A549 (cell line): ENCODE results near the gene MEGF6. TPM values are rescaled to one million over a fixed set of nuclear protein-coding genes. Genes with fewer than 3 reads are reported as not detected.
A peak's percentile ranks its signal among the peaks of the same experiment; 100 is the strongest.

Experiments
- ATAC-seq, 2 experiments: fragments of 200-7000 bp in 1 of 2; fragments of >200 bp in 1 of 2; cut with Nextera tagmentation in 1 of 2; cut with Tn5 transposase in 1 of 2; 3 replicates each; pipeline versions ENCODE4 v1.8.0 to v1.9.1; 2018 to 2020; ENCODE audit warnings: mild to moderate bottlenecking in 1 of 2, moderate library complexity in 1 of 2
- CTCF ChIA-PET: fragments of 300-600 bp; sonication (Branson Sonifier 250); formaldehyde crosslinking; extraction: SDS; loops from one replicate; lab custom pipeline; 2021; ENCODE audit warnings: antibody characterized with exemption, inconsistent platforms; lab: Yijun Ruan, JAX
- POLR2A ChIA-PET: fragments of 350-600 bp; formaldehyde crosslinking; extraction: SDS; loops from one replicate; lab custom pipeline; 2021; ENCODE audit warnings: antibody characterized with exemption, inconsistent platforms; lab: Yijun Ruan, JAX
- DNase-seq, 2 experiments: peaks; one replicate each; pipeline versions ENCODE4 v3.0.0 to v3.0.0-alpha.2; 2011 to 2016; ENCODE audit warnings: low read depth in 1 of 2, low spot score in 1 of 2
- FAIRE-seq: peaks from 2 replicates; lab custom pipeline; 2011; peaks lifted over from hg19 to GRCh38; lab: Jason Lieb, UNC
- H3K27ac ChIP-seq, 2 experiments: fragments of >200 bp; sonication (Bioruptor Twin); formaldehyde crosslinking; 3 replicates each; pipeline ENCODE4 v1.5.1; 2016 to 2017
- H3K4me1 ChIP-seq: fragments of >200 bp; sonication (Bioruptor Twin); formaldehyde crosslinking; 3 replicates; pipeline ENCODE4 v1.6.1; 2016
- H3K4me2 ChIP-seq: fragments of >200 bp; sonication (Bioruptor Twin); formaldehyde crosslinking; 3 replicates; pipeline ENCODE4 v1.6.1; 2016
- H3K4me3 ChIP-seq: fragments of >200 bp; sonication (Bioruptor Twin); formaldehyde crosslinking; 3 replicates; pipeline ENCODE4 v1.5.1; 2016
- H3K9me3 ChIP-seq: fragments of >200 bp; sonication (Bioruptor Twin); formaldehyde crosslinking; 3 replicates; pipeline ENCODE4 v1.6.1; 2016
- BHLHE40 ChIP-seq: IDR thresholded peaks from 2 replicates; pipeline ENCODE4 v1.6.1; 2012; ENCODE audit warnings: low read depth, low read length, inconsistent platforms
- CHD4 ChIP-seq: fragments of 200-600 bp; sonication (generic); IDR thresholded peaks from 2 replicates; pipeline ENCODE4 v1.6.1; 2016; ENCODE audit warnings: antibody characterized with exemption, mild to moderate bottlenecking, borderline replicate concordance
- GATA3 ChIP-seq: IDR thresholded peaks from 2 replicates; pipeline ENCODE4 v1.6.1; 2012; ENCODE audit warnings: borderline replicate concordance
- MYC ChIP-seq: IDR thresholded peaks from 2 replicates; pipeline ENCODE4 v1.6.1; 2012; ENCODE audit warnings: mild to moderate bottlenecking, inconsistent platforms, low read length, improper control_type of control experiment, borderline replicate concordance
- NFE2L2 ChIP-seq: fragments of 150-350 bp; conservative IDR thresholded peaks from 2 replicates; pipeline ENCODE4 v1.6.1; 2014; ENCODE audit warnings: low read length
- NPAS2 ChIP-seq: fragments of 250-450 bp; sonication (Bioruptor Pico); IDR thresholded peaks from 2 replicates; pipeline ENCODE4 v1.8.0; 2022; ENCODE audit warnings: mild to moderate bottlenecking, moderate library complexity, borderline replicate concordance
- ZFP36 ChIP-seq: fragments of 450-650 bp; IDR thresholded peaks from 2 replicates; pipeline ENCODE4 v1.6.1; 2014; ENCODE audit warnings: borderline replicate concordance; ENCODE audit not compliant: partially characterized antibody
- WGBS: methylation state at CpG from one replicate; pipeline ENCODE4 v1.1.6; 2017; ENCODE audit errors: missing lambda C conversion rate; 5-methylcytosine and 5-hydroxymethylcytosine counted together
- polyA plus RNA-seq, 4 experiments: library from polyadenylated mRNA; depleted of rRNA in 3 of 4; stranded (reverse); fragments of >200 nt; fragmentation: RNase III in 1 of 4; extraction: RNeasy Plus Mini Kit Qiagen cat#74134 plus additional on column Dnase treatment in 1 of 4; gene quantifications; 2 replicates in 3 of 4; 3 replicates in 1 of 4; pipeline ENCODE4 v1.2.3, GENCODE V29; 2011 to 2017
- TF ChIP-seq, protein P1 (sequence below): fragments of >200 bp; sonication (Bioruptor Twin); formaldehyde crosslinking; IDR thresholded peaks from 3 replicates; pipeline ENCODE4 v1.5.1; 2016
- TF ChIP-seq, protein P2 (sequence below): fragments of 450-650 bp; IDR thresholded peaks from 2 replicates; pipeline ENCODE4 v1.6.1; 2014; ENCODE audit warnings: antibody characterized with exemption
- TF ChIP-seq, protein P3 (sequence below): fragments of 150-350 bp; IDR thresholded peaks from 2 replicates; pipeline ENCODE4 v1.6.1; 2014; ENCODE audit warnings: low read depth, mild to moderate bottlenecking, low read length

MEGF6 gene
- polyA plus RNA-seq, 2 of the 4 experiments (the other 2 are of a cell fraction) = 0.66 to 13.7 TPM

DNA sequence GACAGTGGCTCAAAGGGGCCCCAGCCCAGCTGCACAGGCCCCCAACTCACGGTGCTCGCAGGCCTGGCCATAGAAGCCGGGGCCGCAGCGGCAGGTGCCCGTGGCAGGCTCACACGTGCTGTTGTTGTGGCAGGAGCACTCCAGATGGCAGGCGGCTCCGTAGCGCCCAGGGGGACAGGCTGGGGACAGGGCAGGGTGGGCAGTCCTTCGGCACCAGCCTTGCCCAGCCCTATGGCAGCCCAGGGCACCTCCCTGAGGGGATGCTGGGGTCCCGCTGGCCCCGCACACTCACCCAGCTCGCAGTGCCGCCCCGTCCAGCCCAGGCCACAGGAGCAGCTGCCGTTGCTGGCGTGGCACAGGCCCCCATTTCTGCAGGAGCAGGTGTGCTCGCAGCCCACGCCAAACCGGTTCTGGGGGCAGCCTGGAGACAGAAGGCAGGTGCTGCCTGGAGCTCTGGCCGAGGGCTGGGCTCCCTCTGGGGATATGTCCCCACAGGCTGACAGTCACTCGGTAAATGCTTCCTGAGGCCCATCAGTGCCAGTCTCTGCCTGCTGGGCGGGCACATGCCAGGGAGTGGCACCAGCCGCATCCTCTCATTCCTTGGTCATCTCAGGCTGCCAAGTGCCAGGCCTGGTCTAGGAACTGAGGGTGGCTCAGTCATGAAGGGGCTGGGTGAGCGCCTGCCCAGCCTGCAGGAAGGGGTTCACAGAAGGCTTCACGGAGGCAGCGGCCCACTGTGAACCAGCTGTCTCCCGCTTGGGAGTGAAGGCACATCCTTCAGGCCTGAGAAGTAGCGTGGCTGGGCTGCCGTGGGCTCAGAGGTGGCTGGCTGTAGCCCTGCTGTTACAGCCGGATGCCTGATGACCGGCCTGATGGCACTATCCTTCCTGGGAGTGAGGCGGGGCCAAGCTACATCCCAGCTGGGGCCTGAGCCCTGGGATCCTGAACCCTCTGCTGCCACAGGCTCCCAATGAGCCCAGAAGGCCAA lies 116.7 kb downstream of the MEGF6 start:
- DNase-seq (no peak), FAIRE-seq (no peak), ATAC-seq (no peak)
- H3K4me3 ChIP-seq = no peak overlapping the region
- no peaks in the 10 kb centered on the region for H3K9me3 ChIP-seq
- no peak overlapping the region for H3K4me2 ChIP-seq
- no peak for TF ChIP-seq BHLHE40
- no peak for TF ChIP-seq CHD4
- TF ChIP-seq NPAS2 = no peak
- TF ChIP-seq MYC = no peak
- no peak for TF ChIP-seq ZFP36
- no peak for TF ChIP-seq NFE2L2
- TF ChIP-seq, protein P1, sequence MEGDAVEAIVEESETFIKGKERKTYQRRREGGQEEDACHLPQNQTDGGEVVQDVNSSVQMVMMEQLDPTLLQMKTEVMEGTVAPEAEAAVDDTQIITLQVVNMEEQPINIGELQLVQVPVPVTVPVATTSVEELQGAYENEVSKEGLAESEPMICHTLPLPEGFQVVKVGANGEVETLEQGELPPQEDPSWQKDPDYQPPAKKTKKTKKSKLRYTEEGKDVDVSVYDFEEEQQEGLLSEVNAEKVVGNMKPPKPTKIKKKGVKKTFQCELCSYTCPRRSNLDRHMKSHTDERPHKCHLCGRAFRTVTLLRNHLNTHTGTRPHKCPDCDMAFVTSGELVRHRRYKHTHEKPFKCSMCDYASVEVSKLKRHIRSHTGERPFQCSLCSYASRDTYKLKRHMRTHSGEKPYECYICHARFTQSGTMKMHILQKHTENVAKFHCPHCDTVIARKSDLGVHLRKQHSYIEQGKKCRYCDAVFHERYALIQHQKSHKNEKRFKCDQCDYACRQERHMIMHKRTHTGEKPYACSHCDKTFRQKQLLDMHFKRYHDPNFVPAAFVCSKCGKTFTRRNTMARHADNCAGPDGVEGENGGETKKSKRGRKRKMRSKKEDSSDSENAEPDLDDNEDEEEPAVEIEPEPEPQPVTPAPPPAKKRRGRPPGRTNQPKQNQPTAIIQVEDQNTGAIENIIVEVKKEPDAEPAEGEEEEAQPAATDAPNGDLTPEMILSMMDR = no peak
- peak overlapping the region in 1 of 2 experiments; percentile 18; a peak in 1 of 6 replicates for H3K27ac ChIP-seq
- 81% methylated on average over 7 of the region's 34 CpGs for WGBS
- H3K4me1 ChIP-seq = peaks cover 3% of the 10 kb centered on the region; the same call in 1 of the 3 replicates
- ChIA-PET POLR2A (no interaction called here), CTCF (interaction anchor here (1.4 to 2.6 kb wide), 3 partner anchors 42 to 124 kb away, joined by 5 to 10 read pairs (median 7); no protein-coding TSS in a partner anchor)

DNA sequence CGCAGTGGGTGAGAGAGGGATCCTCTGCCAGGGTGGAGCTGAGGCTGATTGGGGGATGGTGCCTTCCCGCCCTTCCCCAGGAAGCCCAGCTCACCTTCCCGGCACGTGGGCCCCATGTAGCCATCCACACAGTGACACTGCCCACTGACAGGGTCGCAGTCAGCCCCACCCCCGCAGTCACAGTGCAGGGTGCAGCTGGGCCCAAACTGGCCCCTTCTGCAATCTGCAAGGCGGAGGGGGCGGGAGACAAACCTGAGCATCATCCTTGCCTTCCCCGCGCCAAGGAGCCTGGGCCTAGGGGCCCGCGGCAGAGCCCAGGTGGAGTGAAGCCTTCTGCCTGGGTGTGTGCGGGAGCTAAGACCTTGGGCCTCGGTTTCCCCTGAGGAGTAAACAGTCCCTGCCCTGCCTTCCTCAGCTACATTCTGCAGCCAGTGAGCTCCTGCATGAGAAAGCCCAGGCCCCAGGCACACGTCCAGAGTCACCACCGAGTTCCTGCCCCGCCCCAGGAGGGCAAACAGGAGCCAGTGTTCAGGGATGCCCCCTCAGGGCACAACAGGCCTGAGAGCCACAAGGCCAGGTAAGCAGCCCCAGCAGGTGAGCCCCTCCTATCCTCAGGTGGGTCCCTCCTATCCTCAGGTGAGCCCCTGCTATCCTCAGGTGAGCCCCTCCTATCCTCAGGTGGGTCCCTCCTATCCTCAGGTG lies 118.6 kb downstream of the MEGF6 start:
- POLR2A ChIA-PET = no interaction called here
- H3K4me2 ChIP-seq = no peak overlapping the region

More for the DNA sequence above, 118.6 kb downstream of the MEGF6 start:
- ATAC-seq (no peak), FAIRE-seq (no peak), DNase-seq (no peak)
- Histone ChIP-seq H3K4me3 (no peak overlapping the region), H3K27ac (no peak overlapping the region), H3K4me1 (peaks cover 3% of the 10 kb centered on the region; the same call in 1 of the 3 replicates), H3K9me3 (peaks cover 4% of the 10 kb centered on the region; the same call in 1 of the 3 replicates)
- WGBS = 78% methylated on average over 9 of the region's 17 CpGs
- TF ChIP-seq, protein P2, sequence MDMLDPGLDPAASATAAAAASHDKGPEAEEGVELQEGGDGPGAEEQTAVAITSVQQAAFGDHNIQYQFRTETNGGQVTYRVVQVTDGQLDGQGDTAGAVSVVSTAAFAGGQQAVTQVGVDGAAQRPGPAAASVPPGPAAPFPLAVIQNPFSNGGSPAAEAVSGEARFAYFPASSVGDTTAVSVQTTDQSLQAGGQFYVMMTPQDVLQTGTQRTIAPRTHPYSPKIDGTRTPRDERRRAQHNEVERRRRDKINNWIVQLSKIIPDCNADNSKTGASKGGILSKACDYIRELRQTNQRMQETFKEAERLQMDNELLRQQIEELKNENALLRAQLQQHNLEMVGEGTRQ = no peak
- no peak for TF ChIP-seq GATA3
- TF ChIP-seq, protein P1 = no peak
- TF ChIP-seq, protein P3, sequence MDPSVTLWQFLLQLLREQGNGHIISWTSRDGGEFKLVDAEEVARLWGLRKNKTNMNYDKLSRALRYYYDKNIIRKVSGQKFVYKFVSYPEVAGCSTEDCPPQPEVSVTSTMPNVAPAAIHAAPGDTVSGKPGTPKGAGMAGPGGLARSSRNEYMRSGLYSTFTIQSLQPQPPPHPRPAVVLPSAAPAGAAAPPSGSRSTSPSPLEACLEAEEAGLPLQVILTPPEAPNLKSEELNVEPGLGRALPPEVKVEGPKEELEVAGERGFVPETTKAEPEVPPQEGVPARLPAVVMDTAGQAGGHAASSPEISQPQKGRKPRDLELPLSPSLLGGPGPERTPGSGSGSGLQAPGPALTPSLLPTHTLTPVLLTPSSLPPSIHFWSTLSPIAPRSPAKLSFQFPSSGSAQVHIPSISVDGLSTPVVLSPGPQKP = no peak
- CTCF ChIA-PET = interaction anchor here (0.5 to 2.0 kb wide), 15 partner anchors 9 to 232 kb away, joined by 3 to 12 read pairs (median 4); no protein-coding TSS in a partner anchor
